ENCODE data around the gene ZDHHC11B.
"Not testable (repeated sequence)": the region's sequence is repeated elsewhere in the genome, so short reads cannot be mapped to it uniquely, and the experiment has no call there.

GRCh38 chr5:771841-772546, 12.5 kb downstream of the ZDHHC11B start:
- not testable (repeated sequence) for TF ChIP-seq L3MBTL2 (conservative IDR thresholded peaks at IDR 0.05); LEF1 (IDR thresholded peaks at IDR 0.05; ENCODE audit: borderline replicate concordance); SUZ12 (IDR thresholded peaks at IDR 0.05)

All from HEK293T (cell line).